Measurements from ENCODE around the gene MYO3B.
"Not testable (repeated sequence)": the region's sequence is repeated elsewhere in the genome, so short reads cannot be mapped to it uniquely, and the experiment has no call there.

Gene MYO3B

DNA sequence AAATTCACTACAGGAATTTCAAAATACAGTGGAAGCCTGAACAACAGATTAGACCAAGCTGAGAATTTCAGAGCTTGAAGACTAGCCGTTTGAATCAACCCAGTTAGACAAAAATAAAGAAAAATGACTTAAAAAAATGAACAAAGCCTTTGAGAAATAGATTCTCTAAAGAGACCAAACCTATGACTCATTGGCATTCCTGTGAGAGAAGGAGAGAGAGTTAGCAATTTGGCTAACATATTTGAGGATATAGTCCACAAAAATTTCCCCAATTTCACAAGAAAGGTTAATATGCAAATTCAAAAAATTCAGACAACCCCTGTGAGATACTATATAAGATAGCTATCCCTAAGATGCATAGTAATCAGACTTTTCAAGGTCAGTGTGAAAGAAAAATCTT is 78.0 kb downstream of the MYO3B start:
- DNase-seq (ENCODE audit: low spot score): no peak
- no peak for TF ChIP-seq CTCF (IDR thresholded peaks at IDR 0.05; ENCODE audit: borderline replicate concordance, control extremely low read depth, extremely low read depth, insufficient read depth, missing control alignments)
- in situ Hi-C loops (cut with MboI; ENCODE audit: low sequenced_read_pairs, unreplicated experiment): no loop called here

DNA sequence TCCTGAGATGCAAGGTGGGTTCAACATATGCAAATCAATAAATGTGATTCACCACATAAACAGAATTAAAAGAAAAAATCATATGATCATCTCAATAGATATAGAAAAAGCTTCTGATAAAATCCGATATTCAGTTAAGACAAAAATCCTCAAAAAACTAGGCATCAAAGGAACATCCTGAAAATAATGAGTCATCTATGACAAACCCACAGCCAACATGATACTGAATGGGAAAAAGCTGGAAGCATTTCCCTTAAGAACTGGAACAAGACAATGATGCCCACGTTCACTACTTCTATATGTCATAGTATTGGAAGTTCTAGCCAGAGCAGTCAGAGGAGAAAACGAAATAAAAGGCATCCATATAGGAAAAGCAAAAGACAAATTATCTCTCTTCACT is 80.4 kb downstream of the MYO3B start:
- no peak for DNase-seq (ENCODE audit: low spot score)
- TF ChIP-seq CTCF (IDR thresholded peaks at IDR 0.05; ENCODE audit: borderline replicate concordance, control extremely low read depth, extremely low read depth, insufficient read depth, missing control alignments): no peak
- in situ Hi-C loops (cut with MboI; ENCODE audit: low sequenced_read_pairs, unreplicated experiment): no loop called here

DNA sequence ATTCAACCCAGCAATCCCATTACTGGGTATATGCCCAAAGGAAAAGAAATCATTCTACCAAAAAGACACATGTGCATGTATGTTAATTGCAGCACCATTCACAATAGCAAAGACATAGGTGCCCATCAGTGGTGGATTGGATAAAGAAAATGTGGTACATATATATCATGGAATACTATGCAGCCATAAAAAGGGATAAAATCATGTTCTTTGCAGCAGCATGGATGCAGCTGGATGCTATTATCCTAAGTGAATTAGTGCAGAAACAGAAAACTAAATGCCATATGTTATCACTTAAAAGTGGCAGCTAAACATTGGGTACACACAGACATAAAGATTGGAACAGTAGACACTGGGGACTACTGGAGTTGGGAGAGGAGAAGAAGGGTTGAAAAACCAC is 82.2 kb downstream of the MYO3B start:
- no peak for DNase-seq (ENCODE audit: low spot score)
- TF ChIP-seq CTCF (IDR thresholded peaks at IDR 0.05; ENCODE audit: borderline replicate concordance, control extremely low read depth, extremely low read depth, insufficient read depth, missing control alignments): no peak
- in situ Hi-C loops (cut with MboI; ENCODE audit: low sequenced_read_pairs, unreplicated experiment): no loop called here

- TF ChIP-seq CTCF (IDR thresholded peaks at IDR 0.05; ENCODE audit: borderline replicate concordance, control extremely low read depth, extremely low read depth, insufficient read depth, missing control alignments): no peak
- DNase-seq (ENCODE audit: low spot score): no peak
- in situ Hi-C loops (cut with MboI; ENCODE audit: low sequenced_read_pairs, unreplicated experiment): no loop called here
Observed at GRCh38 chr2:170261566-170261965, 83.6 kb downstream of the MYO3B start.

GRCh38 chr2:170262343-170262742 is 84.4 kb downstream of the MYO3B start:
- no peak for TF ChIP-seq CTCF (IDR thresholded peaks at IDR 0.05; ENCODE audit: borderline replicate concordance, control extremely low read depth, extremely low read depth, insufficient read depth, missing control alignments)
- DNase-seq (ENCODE audit: low spot score): no peak
- in situ Hi-C loops (cut with MboI; ENCODE audit: low sequenced_read_pairs, unreplicated experiment): no loop called here

GRCh38 chr2:170262806-170263205 is 84.9 kb downstream of the MYO3B start:
- in situ Hi-C loops (cut with MboI; ENCODE audit: low sequenced_read_pairs, unreplicated experiment): no loop called here
- no peak for TF ChIP-seq CTCF (IDR thresholded peaks at IDR 0.05; ENCODE audit: borderline replicate concordance, control extremely low read depth, extremely low read depth, insufficient read depth, missing control alignments)
- DNase-seq (ENCODE audit: low spot score): no peak

DNA sequence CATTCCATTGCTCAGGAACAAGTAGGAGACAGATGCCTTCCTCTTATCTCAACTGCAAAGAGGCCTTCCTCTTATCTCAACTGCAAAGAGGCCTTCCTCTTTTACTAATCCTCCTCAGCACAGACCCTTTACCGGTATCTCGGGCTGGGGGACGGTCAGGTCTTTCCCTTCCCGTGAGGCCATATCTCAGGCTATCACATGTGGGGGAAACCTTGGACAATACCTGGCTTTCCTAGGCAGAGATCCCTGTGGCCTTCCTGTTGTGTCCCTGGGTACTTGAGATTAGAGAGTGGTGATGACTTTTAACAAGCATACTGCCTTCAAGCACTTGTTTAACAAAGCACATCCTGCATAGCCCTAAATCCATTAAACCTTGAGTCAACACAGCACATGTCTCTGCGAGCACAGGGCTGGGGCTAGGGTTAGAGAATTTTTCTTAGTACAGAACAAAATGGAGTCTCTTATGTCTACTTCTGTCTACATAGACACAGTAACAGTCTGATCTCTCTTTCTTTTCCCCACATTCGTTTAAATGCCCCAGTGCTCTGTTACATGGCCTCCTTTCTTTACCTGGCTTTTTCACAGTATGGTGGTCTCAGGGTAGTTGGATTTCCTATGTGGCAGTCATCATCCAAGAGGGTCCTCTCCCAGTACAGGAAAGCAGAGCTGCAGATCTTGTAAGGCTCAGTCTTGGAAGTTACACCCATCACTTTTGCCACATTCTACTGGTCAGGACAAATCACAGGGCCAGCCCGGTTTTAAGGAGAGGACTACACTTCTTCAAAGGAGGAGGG is 86.0 kb downstream of the MYO3B start:
- DNase-seq (ENCODE audit: low spot score); in situ Hi-C loops (cut with MboI; ENCODE audit: low sequenced_read_pairs, unreplicated experiment): not testable (repeated sequence)
